Coronary artery (tissue), 2 donors: ENCODE measurements around the gene KIF4A.

ENCODE experiments used
- DNase-seq: peaks from one replicate; pipeline ENCODE4 v3.0.0-alpha.2; 2017; ENCODE audit warnings: low spot score
- H3K27ac ChIP-seq, 2 donors: fragments of 200-600 bp; sonication (generic); one replicate each; pipeline ENCODE4 v1.5.1; 2016 to 2019
- H3K4me3 ChIP-seq: fragments of 200-600 bp; sonication (generic); 2 replicates; pipeline ENCODE4 v1.5.1; 2016; ENCODE audit warnings: mild to moderate bottlenecking, moderate library complexity
- TF ChIP-seq, protein P1 (sequence below): fragments of 200-600 bp; sonication (generic); IDR thresholded peaks from one replicate; pipeline ENCODE4 v1.5.1; 2019; ENCODE audit warnings: antibody characterized with exemption

KIF4A gene

DNA sequence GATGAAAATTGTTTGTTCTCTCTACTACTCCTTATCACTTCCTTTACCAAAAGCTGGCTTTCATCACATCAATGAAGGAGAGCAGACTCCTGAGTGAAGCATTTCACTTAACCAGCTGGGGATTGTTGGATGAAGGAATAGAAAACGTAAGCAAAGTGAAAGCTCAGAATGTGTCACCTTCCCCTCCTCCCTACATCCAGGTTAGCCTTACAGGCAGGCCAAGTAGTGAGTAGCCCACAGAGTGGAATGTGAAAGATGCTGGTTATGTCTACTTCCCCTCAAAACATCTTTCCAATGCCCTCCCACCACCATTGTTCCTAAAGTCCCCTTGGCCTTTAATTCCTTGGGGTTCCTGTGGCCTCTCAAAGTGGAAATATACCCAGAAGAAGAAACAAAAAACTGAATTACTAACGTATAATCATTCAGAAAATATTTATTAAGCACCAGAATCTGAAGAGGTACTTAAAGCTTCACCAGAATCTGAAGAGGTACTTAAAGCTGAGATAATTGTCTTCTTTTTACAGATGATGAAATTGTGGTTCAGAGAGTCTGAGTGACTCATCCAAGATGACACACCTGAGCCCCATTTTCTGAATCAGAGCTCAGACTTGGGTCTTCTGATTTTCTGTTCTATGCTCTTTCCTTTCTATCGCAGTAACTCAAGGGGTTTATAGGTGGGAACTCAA lies 36.4 kb upstream of the KIF4A start:
- no peak overlapping the region for H3K27ac ChIP-seq
- H3K4me3 ChIP-seq = no peak overlapping the region
- TF ChIP-seq, protein P1, sequence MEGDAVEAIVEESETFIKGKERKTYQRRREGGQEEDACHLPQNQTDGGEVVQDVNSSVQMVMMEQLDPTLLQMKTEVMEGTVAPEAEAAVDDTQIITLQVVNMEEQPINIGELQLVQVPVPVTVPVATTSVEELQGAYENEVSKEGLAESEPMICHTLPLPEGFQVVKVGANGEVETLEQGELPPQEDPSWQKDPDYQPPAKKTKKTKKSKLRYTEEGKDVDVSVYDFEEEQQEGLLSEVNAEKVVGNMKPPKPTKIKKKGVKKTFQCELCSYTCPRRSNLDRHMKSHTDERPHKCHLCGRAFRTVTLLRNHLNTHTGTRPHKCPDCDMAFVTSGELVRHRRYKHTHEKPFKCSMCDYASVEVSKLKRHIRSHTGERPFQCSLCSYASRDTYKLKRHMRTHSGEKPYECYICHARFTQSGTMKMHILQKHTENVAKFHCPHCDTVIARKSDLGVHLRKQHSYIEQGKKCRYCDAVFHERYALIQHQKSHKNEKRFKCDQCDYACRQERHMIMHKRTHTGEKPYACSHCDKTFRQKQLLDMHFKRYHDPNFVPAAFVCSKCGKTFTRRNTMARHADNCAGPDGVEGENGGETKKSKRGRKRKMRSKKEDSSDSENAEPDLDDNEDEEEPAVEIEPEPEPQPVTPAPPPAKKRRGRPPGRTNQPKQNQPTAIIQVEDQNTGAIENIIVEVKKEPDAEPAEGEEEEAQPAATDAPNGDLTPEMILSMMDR = no peak
- DNase-seq = no peak

DNA sequence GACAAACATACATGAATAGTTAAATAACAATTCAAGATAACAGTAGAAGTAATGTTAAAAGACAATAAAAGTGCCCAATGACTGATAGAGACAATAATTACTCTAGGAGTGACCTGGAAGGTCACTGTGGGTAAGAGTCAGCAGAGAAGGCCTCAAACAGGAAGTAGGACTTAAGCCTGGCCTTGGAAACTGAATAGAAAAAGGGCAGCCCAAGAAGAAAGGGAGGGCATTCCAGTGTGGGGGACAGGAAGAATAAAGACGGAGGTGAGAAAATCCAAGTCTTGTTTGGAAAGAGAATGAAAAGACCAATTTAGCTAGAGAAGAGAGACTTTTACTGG lies 35.9 kb upstream of the KIF4A start:
- TF ChIP-seq, protein P1 = no peak
- DNase-seq = no peak
- Histone ChIP-seq H3K4me3 (no peak overlapping the region), H3K27ac (no peak overlapping the region)

DNA sequence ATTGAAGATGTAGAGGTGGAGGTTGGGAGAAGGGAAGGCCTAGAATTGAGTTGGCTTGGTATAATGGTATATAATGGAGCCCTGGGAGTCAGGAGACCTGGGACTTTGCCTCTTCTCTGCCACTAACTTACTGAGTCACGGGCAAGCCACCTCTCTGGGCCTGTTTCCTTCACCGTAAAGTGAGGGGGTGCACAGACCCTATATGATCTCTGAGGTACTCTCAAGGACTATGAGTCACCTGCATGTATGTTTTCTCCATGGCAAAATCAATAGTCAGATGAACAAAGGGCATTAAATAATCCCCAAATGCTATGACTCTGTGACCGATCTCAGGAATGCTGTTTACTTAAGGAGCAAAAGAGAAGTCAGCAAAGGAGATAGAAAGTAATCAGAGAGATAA lies 35.0 kb upstream of the KIF4A start:
- Histone ChIP-seq H3K27ac (no peak overlapping the region), H3K4me3 (no peak overlapping the region)
- TF ChIP-seq, protein P1 = no peak
- DNase-seq = no peak

- no peak for DNase-seq
- no peak overlapping the region for H3K27ac ChIP-seq
- no peak overlapping the region for H3K4me3 ChIP-seq
- TF ChIP-seq, protein P1 = no peak
These were observed 34.5 kb upstream of the KIF4A start for GRCh38 chrX:70255452-70255851.

- TF ChIP-seq, protein P1 = no peak
- DNase-seq = no peak
- no peak overlapping the region for H3K27ac ChIP-seq
- H3K4me3 ChIP-seq = no peak overlapping the region
These were observed 32.2 kb upstream of the KIF4A start for GRCh38 chrX:70257423-70258288.

DNA sequence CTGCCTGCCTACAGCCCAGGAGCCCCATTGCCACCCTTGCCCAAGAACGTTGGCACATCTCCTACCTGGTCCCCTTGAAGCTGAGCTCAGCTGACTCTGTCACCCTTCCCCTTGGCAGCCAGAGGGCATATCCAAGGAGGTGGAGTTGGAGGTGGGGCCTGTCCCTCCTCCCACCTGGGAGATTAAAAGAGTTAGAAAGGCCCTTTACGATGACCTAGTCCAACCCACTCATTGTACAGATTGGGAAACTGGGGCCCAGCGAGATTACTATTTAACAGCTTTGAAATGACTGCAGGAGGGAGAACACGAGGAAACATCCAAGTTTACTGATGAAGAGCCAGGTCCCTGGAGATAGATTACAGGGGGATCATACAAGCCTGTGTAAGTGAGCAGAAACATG lies 29.8 kb upstream of the KIF4A start, which contains the start of gene P2RY4:
P2RY4 (minus strand) TSS at position 101 of the 400 bp plus-strand sequence. CDS start 580 bp downstream, outside the sequence.
- no peak for DNase-seq
- TF ChIP-seq, protein P1 = no peak
- Histone ChIP-seq H3K27ac (no peak within 1 kb of the TSS), H3K4me3 (no peak within 1 kb of the TSS)
